K562 (cell line): Measurements from ENCODE around the gene LRIT1. TPM values are rescaled to one million over a fixed set of nuclear protein-coding genes. Genes with fewer than 3 reads are reported as not detected.
"Not testable (repeated sequence)": the region's sequence is repeated elsewhere in the genome, so short reads cannot be mapped to it uniquely, and the experiment has no call there.

Experiments
- ARID4B ChIP-seq: sonication (generic); formaldehyde crosslinking; IDR thresholded peaks from 2 replicates; pipeline ENCODE4 v1.8.0; 2022; ENCODE audit warnings: mild to moderate bottlenecking, missing genetic modification reagents
- MAX ChIP-seq: sonication (generic); formaldehyde crosslinking; IDR thresholded peaks from 2 replicates; pipeline ENCODE4 v1.9.0; 2022; ENCODE audit warnings: mild to moderate bottlenecking, missing genetic modification reagents
- MGA ChIP-seq: fragments of 450-650 bp; IDR thresholded peaks from 2 replicates; pipeline ENCODE4 v1.6.1; 2016; ENCODE audit warnings: mild to moderate bottlenecking, moderate library complexity
- NR4A1 ChIP-seq, 2 experiments: fragments of 250-450 bp in 1 of 2; fragments of 450-650 bp in 1 of 2; sonication (Bioruptor Pico) in 1 of 2; IDR thresholded peaks; 2 replicates each; pipeline versions ENCODE4 v1.4.0 to v1.6.1; 2016 to 2020; ENCODE audit warnings: mild to moderate bottlenecking in 2 of 2, missing compliant biosample characterization in 1 of 2, missing genetic modification characterization in 1 of 2, moderate library complexity in 1 of 2
- PHF8 ChIP-seq: fragments of 200-600 bp; sonication (generic); IDR thresholded peaks from 2 replicates; pipeline ENCODE4 v1.6.1; 2012; ENCODE audit warnings: mixed run types, mild to moderate bottlenecking, inconsistent platforms, low read length, moderate library complexity, borderline replicate concordance
- PKNOX1 ChIP-seq: fragments of 450-650 bp; IDR thresholded peaks from 2 replicates; pipeline ENCODE4 v1.6.1; 2016
- POLR2A ChIP-seq: fragments of 450-650 bp; conservative IDR thresholded peaks from 2 replicates; pipeline ENCODE4 v1.6.1; 2016
- ZSCAN29 ChIP-seq: fragments of 450-650 bp; IDR thresholded peaks from 2 replicates; pipeline ENCODE4 v1.6.1; 2017
- polyA plus RNA-seq, 8 experiments: library from polyadenylated mRNA; depleted of rRNA in 4 of 8; stranded (reverse) in 5 of 8; unstranded in 3 of 8; fragments of >200 nt; fragmentation: Nextera tagmentation in 2 of 8; fragmentation: Illumina TruSeq in 1 of 8; extraction: Ambion mirVana in 2 of 8; extraction: Trizol in 1 of 8; gene quantifications; 2 replicates each; pipeline versions ENCODE4 v1.2.1 to v1.2.3, GENCODE V29; 2011 to 2014; ENCODE audit warnings: inconsistent platforms in 1 of 8, missing spikeins in 1 of 8
- total RNA-seq, 7 experiments: library from RNA; depleted of rRNA in 6 of 7; stranded (reverse); fragments of >200 nt in 6 of 7; fragmentation: Illumina TruSeq in 2 of 7; extraction: Trizol in 2 of 7; gene quantifications; 2 replicates each; pipeline versions ENCODE4 v1.2.1 to v1.2.3, GENCODE V29; 2011 to 2021; ENCODE audit warnings: low replicate concordance in 1 of 7

Gene LRIT1
- total and polyA plus RNA-seq, 9 of the 15 experiments (the other 6 are each of a cell fraction or from before 2014, with no cell fraction given): not detected

GRCh38 chr10:84279876-84280475 lies 38.6 kb upstream of the LRIT1 start (continued):
- TF ChIP-seq MGA (peak; percentile 86), NR4A1 (tag; IDR thresholded peaks at IDR 0.05) (0 out of 2 replicates have a peak, but pooled peaks have one; percentile 57), PKNOX1 (peak; percentile 34; the same call in 1 of the 2 replicates), PHF8 (peak; percentile 28; the same call in 1 of the 2 replicates), ZSCAN29 (0 out of 2 replicates have a peak, but pooled peaks have one; percentile 19), MAX (CRISPR knock-in tag) (peak; percentile 52; the same call in 1 of the 2 replicates), ARID4B (CRISPR knock-in tag) (0 out of 2 replicates have a peak, but pooled peaks have one; percentile 36), POLR2A (peak; percentile 68)
- TF ChIP-seq NR4A1 (CRISPR knock-in tag; IDR thresholded peaks at IDR 0.05): not testable (repeated sequence)
